HS-27A (cell line): ENCODE results near the gene ANKS6.

Experiments
- DNase-seq: peaks from one replicate; pipeline ENCODE4 v3.0.0-alpha.2; 2012; ENCODE audit warnings: low read depth, missing footprints

ANKS6 gene

GRCh38 chr9:98791608-98792490 lies 4.5 kb downstream of the ANKS6 start:
- no peak for DNase-seq

DNA sequence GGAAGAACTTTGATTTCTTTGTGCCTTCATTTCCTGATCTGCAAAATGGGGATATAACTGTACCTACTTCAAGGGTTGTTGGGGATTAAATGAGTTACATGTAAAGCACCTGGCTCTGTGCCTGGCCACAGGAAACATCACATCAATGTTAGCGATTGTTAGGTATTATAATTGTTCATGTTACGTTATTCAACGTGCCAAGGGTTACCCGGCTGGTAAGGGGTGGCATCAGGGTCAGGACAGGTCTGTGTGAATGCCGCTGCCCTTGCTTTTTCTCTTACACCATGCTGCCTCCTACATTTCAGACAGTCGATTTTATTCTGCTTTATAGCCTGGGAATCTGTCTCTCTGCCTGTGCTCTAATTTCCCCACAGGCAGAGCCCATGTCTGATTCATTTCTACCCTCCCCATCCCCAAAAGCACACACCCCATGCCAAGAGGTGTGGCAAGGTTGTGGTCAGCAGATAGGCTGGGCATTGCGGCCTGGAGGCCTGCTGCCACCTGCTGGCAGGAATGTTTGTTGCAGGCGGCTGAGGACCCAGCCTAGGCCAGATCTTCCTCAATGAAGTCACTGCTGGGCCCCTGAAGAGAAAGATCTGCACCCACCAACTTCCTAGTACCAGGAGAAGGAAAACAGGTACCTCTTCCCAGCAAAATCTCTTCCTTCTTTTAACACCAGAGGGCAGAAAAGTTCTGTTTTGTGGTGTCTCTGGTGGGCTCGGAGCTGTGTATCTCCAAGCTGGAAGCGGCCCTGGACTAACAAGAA lies 5.3 kb downstream of the ANKS6 start:
- DNase-seq = peak; percentile 75

GRCh38 chr9:98790134-98790841 lies 6.1 kb downstream of the ANKS6 start:
- no peak for DNase-seq

DNA sequence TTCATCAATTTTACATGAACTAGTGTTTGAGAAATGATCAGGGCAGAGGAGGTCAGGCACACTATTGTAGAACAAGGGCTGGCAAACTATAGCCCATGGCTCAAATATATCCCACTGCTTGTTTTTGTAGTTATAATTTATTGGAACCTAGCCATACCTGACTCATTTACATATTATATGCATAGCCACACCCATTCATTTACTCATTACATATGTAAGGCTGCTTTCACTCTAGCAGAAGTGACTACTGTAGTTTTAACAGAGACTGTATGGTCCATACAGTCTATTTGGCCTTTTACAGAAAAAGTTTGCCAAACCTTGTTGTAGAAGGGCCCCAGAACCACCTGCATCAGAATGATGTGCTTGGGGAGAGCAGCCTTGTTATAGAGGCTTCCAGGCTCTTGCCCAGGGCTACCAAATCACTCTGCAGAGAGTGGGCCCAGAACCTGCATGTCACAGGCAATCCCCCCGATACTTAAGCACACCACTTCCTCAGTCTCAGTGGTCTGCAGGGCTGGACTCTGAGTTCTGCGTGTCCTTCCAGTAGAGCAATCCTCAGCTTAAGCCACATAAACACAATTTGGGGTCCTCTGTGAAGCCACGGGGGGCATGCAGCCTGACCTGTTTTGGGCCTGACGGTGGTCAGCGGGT lies 6.7 kb downstream of the ANKS6 start:
- DNase-seq = no peak

- no peak for DNase-seq
Measured at GRCh38 chr9:98787766-98788335, 8.5 kb downstream of the ANKS6 start.

DNA sequence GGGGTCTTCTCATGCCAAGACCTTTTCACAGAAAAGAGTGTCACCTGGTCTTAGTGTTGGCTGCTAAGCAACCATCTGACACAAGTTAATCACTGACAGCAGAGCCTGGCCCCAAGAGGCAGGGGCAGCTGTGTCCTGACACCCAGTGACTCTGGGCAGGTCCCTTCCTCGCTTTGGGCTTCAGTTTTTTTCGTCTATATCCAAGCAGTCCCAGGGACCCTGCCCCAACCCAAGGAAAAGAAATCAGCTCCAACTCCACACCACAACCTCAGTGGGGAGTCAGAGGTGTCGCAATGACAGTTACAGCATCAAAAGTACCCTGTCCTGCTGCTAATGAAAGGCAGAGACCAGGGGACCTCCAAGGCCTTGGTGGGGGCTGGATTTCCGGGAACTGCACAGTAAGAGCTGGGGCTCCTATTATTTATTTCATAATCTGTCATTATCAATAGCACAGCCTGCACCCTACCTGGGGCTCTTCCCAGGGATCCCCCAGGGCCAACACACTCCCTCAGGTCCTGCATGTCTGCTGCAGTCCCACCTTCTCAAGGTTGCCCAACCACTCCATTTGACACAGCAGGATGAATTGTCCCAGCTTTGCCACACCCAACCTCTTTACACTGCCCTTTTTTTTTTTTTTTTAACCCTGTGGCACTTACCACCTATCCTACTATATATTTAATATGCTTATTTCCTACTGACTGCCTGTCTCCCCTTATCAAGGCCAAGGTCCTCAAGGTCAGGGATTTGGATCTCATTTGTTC lies 9.4 kb downstream of the ANKS6 start:
- DNase-seq = no peak

DNA sequence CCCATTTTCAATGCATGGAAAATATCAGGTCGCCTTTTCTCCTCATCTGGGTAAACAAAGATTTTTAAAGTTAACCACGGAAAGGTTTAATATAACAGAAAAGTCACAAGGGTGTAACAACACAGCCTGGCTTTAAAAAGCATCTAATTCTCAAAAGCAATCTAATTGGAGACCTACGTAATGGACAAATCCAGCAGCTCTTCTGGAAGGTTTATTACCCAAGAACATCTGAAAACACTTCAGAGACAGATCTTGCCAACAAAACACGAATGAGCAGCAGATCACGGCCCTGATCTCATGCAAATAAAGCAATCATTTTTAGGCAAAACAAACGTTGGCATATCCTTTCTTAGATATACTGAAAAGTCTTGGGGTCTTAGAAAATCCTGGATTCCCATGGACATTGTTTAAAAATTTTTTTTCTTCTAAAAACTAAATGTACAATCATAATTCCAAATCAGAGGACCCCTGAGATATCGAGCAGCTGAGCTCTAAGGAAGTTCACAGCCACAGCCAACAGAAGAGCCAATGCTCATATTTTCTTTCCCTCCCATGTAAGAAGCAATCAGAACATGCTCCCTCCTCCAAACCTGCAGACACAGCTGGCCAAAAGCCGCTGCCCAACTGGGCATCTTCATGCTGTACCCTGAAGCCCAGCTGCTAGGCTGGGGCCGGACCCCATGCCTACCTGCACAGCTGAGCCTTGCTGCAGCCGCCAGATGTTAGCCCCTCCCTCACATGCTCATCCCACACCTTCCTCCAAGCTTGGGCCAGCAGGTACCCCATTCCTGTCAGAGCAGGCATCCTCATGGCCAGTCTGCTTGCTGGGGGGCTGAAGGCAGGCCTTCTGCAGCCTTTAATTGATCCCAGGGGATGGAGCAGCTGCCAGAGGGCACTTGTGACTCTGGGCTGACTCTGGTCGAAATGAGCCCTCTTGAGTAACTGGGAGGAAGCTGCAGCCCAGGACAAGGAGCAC lies 11.2 kb downstream of the ANKS6 start:
- DNase-seq = no peak

DNA sequence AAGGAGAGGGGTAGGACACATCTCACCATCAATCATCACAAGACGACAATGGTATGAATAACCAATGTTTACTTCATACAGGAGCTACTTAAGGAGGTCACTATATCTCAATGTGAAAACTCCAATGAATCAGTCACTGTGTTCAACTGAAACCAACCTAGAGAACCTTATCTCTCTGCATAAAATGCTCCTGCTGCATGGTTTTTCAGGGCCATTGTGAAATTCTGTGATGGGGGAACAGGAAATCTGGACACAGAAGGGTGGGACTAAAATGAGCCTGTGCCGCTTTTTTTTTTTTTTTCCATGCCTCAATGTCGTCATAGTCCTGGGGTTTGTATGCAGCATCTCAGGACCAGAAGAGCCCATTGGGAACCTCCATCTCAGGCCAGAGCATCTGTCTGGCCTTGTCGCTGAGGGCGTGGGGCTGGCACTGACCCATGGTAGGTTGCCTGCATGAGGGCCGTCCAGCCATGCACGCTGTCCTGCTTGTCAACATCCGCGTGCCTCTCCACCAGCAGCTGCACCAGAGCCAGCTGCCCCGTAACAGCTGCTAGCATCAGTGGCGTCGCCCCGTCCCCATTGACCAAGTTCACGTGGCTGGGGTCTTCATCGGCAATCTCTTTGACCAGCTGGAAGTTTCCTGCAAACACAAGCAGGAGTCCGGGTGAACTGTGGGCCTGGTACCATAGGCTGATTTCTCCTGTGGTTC lies 12.7 kb downstream of the ANKS6 start:
- no peak for DNase-seq

DNA sequence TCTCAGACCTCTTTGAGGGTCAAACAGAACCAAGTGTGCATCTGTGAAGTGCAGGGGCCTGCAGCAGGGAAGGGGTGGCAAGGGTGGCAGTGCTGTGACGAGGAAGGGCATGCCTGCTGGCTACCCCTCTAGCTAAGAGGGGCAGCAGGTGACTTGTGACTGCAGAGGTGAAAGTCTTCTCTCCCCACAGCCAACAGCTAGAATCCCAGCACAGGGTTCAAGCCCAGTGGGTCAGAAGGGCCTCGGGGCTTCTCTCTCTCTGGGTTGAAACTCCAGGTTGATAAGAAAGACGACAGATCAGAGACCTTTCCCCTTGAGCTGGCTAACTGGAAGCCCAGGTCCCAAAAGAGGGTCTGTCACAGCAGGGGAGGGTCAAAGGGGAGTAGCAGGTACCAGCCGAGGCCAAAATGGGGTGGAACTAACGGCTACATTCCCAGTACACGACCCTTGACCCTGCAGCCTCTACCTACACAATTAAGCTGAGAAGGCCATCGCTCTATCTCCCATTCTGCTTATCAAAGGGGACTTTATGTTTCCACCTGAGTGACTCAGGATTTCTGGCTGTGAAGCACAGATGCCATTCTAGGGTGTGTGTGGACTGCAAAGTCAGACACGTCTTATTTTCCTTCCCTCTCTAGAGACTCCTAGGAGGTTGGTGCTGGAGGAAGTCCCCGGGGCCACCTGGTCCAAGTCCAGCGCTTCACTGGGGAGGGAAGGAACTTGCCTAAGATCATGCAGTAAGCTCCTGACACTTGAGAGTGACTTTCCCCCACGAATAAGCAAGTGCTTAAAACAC lies 14.6 kb downstream of the ANKS6 start:
- DNase-seq = no peak

- no peak for DNase-seq
Measured at GRCh38 chr9:98780059-98780749, 16.2 kb downstream of the ANKS6 start.

- DNase-seq = no peak
Measured at GRCh38 chr9:98778711-98779530, 17.4 kb downstream of the ANKS6 start.

DNA sequence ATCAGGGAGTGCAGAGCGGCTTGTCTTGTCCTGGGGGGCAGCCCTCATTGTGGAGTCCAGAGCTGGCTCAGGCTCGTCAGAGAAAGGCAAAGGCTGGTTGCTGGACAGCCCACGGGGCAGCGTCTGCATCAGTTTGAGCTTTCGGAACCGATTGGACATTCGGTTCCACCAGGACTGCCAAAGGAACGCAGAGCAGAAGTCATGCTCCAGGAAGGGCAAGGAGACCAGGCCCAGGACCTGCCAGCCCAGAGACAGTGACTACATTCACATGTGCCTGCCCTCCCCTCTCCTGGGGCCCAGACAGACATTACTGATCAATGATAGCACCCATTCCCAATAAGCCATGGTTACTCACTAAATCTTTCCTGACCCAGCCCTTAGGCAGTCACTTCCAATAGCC lies 18.1 kb downstream of the ANKS6 start:
- no peak for DNase-seq

DNA sequence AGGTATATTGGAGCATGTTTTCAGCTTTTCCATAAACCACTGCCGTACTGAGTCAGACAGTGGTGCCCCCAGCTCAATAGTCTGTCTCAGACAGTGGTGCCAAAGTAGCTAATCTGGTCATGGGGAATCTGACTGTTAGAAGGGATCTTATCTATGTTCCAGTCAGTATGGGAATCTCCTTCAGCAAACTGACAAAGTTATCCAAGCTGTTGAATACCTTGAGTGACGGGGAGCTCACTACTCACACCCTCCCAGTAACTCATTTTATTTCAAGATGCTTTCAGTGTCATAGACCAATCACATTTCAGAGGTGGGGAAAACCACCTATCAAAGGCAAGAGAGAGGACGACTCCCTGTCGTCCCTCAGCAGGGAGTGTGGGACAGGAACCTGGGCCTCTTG lies 18.7 kb downstream of the ANKS6 start:
- no peak for DNase-seq

GRCh38 chr9:98775831-98776441 lies 20.4 kb downstream of the ANKS6 start:
- DNase-seq = no peak

DNA sequence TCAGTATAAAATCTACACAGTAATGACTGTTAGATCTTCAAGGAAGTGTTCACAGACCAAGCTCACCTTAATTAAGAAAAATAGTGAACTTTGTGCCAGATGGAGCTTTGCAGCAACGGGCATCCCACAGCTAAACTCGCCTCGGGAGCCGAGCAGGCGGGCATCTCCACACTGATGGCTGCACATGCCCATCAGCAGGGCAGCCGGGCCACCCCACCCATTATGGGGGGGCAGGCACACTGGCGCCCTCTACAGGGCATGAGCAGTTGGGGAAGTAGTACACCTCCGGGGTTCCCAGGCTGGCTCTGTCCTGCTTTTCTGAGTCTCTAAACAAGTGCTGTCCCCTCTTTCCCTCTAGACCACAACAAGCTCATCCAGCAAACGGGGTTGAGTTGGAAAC lies 21.6 kb downstream of the ANKS6 start:
- no peak for DNase-seq

DNA sequence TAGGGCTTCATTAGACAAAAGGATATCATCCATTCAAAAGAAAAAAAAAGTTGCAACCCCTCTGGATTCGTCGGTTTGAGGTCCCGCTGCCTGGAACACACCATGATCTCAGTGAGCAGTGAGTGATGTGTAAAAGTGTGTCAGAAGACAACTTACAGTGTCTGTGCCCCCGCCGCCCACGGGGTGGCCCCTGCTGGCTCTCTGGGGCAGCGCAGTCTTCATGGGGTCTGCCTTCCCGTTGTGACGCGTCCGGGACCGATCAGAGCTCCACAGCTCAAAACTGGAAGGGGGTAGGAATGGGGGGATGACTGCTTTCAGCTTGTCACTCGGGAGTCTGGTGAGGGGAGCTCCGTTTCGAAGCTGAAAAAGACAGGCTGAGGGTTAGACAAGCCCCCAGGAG lies 22.6 kb downstream of the ANKS6 start:
- DNase-seq = no peak
